HepG2 (cell line): ENCODE results near the gene PSMA3. TPM values are rescaled to one million over a fixed set of nuclear protein-coding genes. Genes with fewer than 3 reads are reported as not detected.

ENCODE experiments used
- ATAC-seq: fragments of 200-7000 bp; cut with Tn5 transposase; 3 replicates; pipeline ENCODE4 v1.9.1; 2020; ENCODE audit warnings: mild to moderate bottlenecking, moderate library complexity
- BruUV-seq: library from RNA; stranded (reverse); fragments of 400-500 nt; replicated peaks from 2 replicates; lab custom pipeline; 2021; lab: Mats Ljungman, UMichigan
- CTCF ChIA-PET: fragments of 300-600 bp; formaldehyde crosslinking; extraction: SDS; loops from one replicate; lab custom pipeline; 2021; ENCODE audit warnings: low total read pairs, inconsistent platforms, low intra/inter-chr PET ratio; lab: Yijun Ruan, JAX
- POLR2A ChIA-PET: fragments of 350-600 bp; sonication (Branson Sonifier 250); formaldehyde crosslinking; loops from one replicate; lab custom pipeline; 2020; ENCODE audit warnings: antibody characterized with exemption, inconsistent platforms; lab: Yijun Ruan, JAX
- DNase-seq: peaks from one replicate; pipeline ENCODE4 v3.0.0-alpha.2; 2015; ENCODE audit warnings: low spot score
- FAIRE-seq: peaks from 3 replicates; lab custom pipeline; 2011; peaks lifted over from hg19 to GRCh38; lab: Jason Lieb, UNC
- H2AFZ ChIP-seq: one replicate; pipeline ENCODE4 v1.6.1; 2011; ENCODE audit warnings: low read length, inconsistent platforms
- H3K27ac ChIP-seq: fragments of 300-600 bp; 3 replicates; pipeline ENCODE4 v1.8.0; 2011; ENCODE audit warnings: mixed run types, mild to moderate bottlenecking, mixed read lengths, low read length, inconsistent platforms; ENCODE audit not compliant: insufficient read depth; ENCODE audit errors: extremely low read length
- H3K27me3 ChIP-seq, 2 experiments: fragments of 200-600 bp in 1 of 2; 2 replicates in 1 of 2; 3 replicates in 1 of 2; pipeline versions ENCODE4 v1.6.0 to v1.8.0; 2011; ENCODE audit warnings: low read length in 2 of 2, mild to moderate bottlenecking in 2 of 2, moderate library complexity in 2 of 2, inconsistent platforms in 1 of 2; ENCODE audit not compliant: insufficient read depth in 2 of 2, control insufficient read depth in 1 of 2
- H3K36me3 ChIP-seq, 2 experiments: fragments of 200-600 bp in 1 of 2; replicated peaks in 1 of 2; 2 replicates in 1 of 2; 3 replicates in 1 of 2; pipeline versions ENCODE4 v1.5.1 to v1.8.0; 2011; ENCODE audit warnings: low read length in 2 of 2, inconsistent platforms in 1 of 2; ENCODE audit not compliant: insufficient read depth in 2 of 2, control insufficient read depth in 1 of 2
- H3K4me1 ChIP-seq: 2 replicates; pipeline ENCODE4 v1.5.1; 2012; ENCODE audit warnings: low read length, inconsistent platforms; ENCODE audit not compliant: insufficient read depth
- H3K4me2 ChIP-seq: 2 replicates; pipeline ENCODE4 v1.6.0; 2011; ENCODE audit warnings: low read depth, low read length, inconsistent platforms
- H3K4me3 ChIP-seq, 3 experiments: fragments of 200-600 bp in 1 of 3; sonication (generic), shearing (Covaris generic) in 1 of 3; replicated peaks in 1 of 3; 2 replicates each; pipeline ENCODE4 v1.5.1; 2011 to 2016; ENCODE audit warnings: low read length in 3 of 3, inconsistent platforms in 2 of 3, low read depth in 2 of 3, mild to moderate bottlenecking in 2 of 3, control low read depth in 1 of 3, mixed read lengths in 1 of 3; ENCODE audit not compliant: insufficient read depth in 1 of 3
- H3K79me2 ChIP-seq: one replicate; pipeline ENCODE4 v1.6.1; 2011; ENCODE audit warnings: low read length, inconsistent platforms; ENCODE audit not compliant: insufficient read depth
- H3K9ac ChIP-seq: 2 replicates; pipeline ENCODE4 v1.6.0; 2011; ENCODE audit warnings: mild to moderate bottlenecking, low read depth, low read length, inconsistent platforms; ENCODE audit not compliant: insufficient read depth
- H3K9me3 ChIP-seq: 2 replicates; pipeline ENCODE4 v1.5.1; 2012; ENCODE audit warnings: mild to moderate bottlenecking, low read length
- H4K20me1 ChIP-seq: 2 replicates; pipeline ENCODE4 v1.6.0; 2011; ENCODE audit warnings: inconsistent platforms, mild to moderate bottlenecking, low read length, moderate library complexity; ENCODE audit not compliant: insufficient read depth
- AKNA ChIP-seq: sonication (generic); formaldehyde crosslinking; IDR thresholded peaks from 2 replicates; pipeline ENCODE4 v1.4.0; 2020; ENCODE audit warnings: missing genetic modification reagents, borderline replicate concordance
- BORCS8-MEF2B ChIP-seq: sonication (generic); formaldehyde crosslinking; IDR thresholded peaks from 2 replicates; pipeline ENCODE4 v1.8.0; 2022; ENCODE audit warnings: mild to moderate bottlenecking, missing genetic modification reagents
- HOXA5 ChIP-seq: sonication (generic); formaldehyde crosslinking; IDR thresholded peaks from 2 replicates; pipeline ENCODE4 v1.4.0; 2020; ENCODE audit warnings: missing genetic modification reagents
- IKZF1 ChIP-seq: fragments of 450-650 bp; IDR thresholded peaks from 2 replicates; pipeline ENCODE4 v1.7.1; 2016
- MAFF ChIP-seq: IDR thresholded peaks from 2 replicates; pipeline ENCODE4 v1.6.1; 2011; ENCODE audit warnings: low read depth, low read length, improper control_type of control experiment
- POLR2AphosphoS5 ChIP-seq: IDR thresholded peaks from 2 replicates; pipeline ENCODE4 v1.6.1; 2012; ENCODE audit warnings: low read depth, low read length
- RBM39 ChIP-seq: fragments of 200-400 bp; formaldehyde crosslinking; IDR thresholded peaks from one replicate; pipeline ENCODE4 v1.6.1; 2018; ENCODE audit warnings: antibody characterized with exemption, mild to moderate bottlenecking, low read depth, low read length; ENCODE audit not compliant: poor library complexity, severe bottlenecking
- ZBTB34 ChIP-seq: sonication (generic); formaldehyde crosslinking; IDR thresholded peaks from 2 replicates; pipeline ENCODE4 v1.8.0; 2022; ENCODE audit warnings: mild to moderate bottlenecking, missing genetic modification reagents
- ZFY ChIP-seq: sonication (generic); formaldehyde crosslinking; IDR thresholded peaks from 2 replicates; pipeline ENCODE4 v1.4.0; 2020; ENCODE audit warnings: missing genetic modification reagents
- ZNF354B ChIP-seq: sonication (generic); formaldehyde crosslinking; IDR thresholded peaks from 2 replicates; pipeline ENCODE4 v1.8.0; 2022; ENCODE audit warnings: mild to moderate bottlenecking, missing genetic modification reagents
- ZNF766 ChIP-seq: sonication (generic); formaldehyde crosslinking; IDR thresholded peaks from 2 replicates; pipeline ENCODE4 v1.5.0; 2020; ENCODE audit warnings: missing genetic modification reagents, borderline replicate concordance
- WGBS: methylation state at CpG from one replicate; pipeline ENCODE4 v1.1.6; 2017; ENCODE audit warnings: low lambda C conversion rate; 5-methylcytosine and 5-hydroxymethylcytosine counted together
- in situ Hi-C: cut with HindIII; loops from 2 replicates; pipeline ENCODE4 v1.10.0; 2017; ENCODE audit warnings: low pct_unique_long_range_greater_than_20kb; ENCODE audit not compliant: extremely low pct_ligation_motif_present
- intact Hi-C: fragments of 100-400 bp; cut with micrococcal nuclease; formaldehyde crosslinking; loops from one replicate; pipeline ENCODE4 v1.10.0; 2022; ENCODE audit not compliant: unreplicated experiment
- polyA plus RNA-seq, 8 experiments: library from polyadenylated mRNA; depleted of rRNA in 3 of 8; stranded (reverse) in 7 of 8; unstranded in 1 of 8; fragments of >200 nt; fragmentation: Illumina TruSeq in 4 of 8; extraction: Trizol in 4 of 8; gene quantifications; 2 replicates each; pipeline versions ENCODE4 v1.2.1 to v1.2.3, GENCODE V29; 2011 to 2016; ENCODE audit warnings: low read depth in 4 of 8, missing spikeins in 1 of 8, mixed read lengths in 1 of 8; ENCODE audit not compliant: insufficient read depth in 1 of 8
- total RNA-seq, 5 experiments: library from RNA; depleted of rRNA; stranded (reverse); fragments of >200 nt; fragmentation: Illumina TruSeq; extraction: Trizol; gene quantifications; 2 replicates each; pipeline ENCODE4 v1.2.3, GENCODE V29; 2016; ENCODE audit warnings: low read depth in 1 of 5

PSMA3 gene
- total and polyA plus RNA-seq, 2 of the 13 experiments (the other 11 are each of a cell fraction or from before 2014, with no cell fraction given), result 232 to 275 TPM

GRCh38 chr14:58299401-58300330 lies 55.0 kb downstream of the PSMA3 start (continued):
- TF ChIP-seq AKNA, result no peak
- TF ChIP-seq BORCS8-MEF2B (CRISPR knock-in tag), result 0 out of 2 replicates have a peak, but pooled peaks have one; percentile 26
- TF ChIP-seq ZBTB34 (CRISPR knock-in tag), result no peak

GRCh38 chr14:58301416-58301815 lies 56.8 kb downstream of the PSMA3 start:
- Histone ChIP-seq H3K79me2 (peaks cover 59% of the 10 kb centered on the region), H3K4me2 (0 out of 2 replicates have a peak overlapping the region, but pooled peaks have one; percentile 10), H3K4me1 (peaks cover 16% of the 10 kb centered on the region), H3K4me3 (no peak overlapping the region), H3K9ac (no peak overlapping the region), H3K27ac (no peak overlapping the region), H3K27me3 (no peaks in the 10 kb centered on the region; a peak in 1 of 5 replicates), H2AFZ (no peak overlapping the region), H4K20me1 (peaks cover 25% of the 10 kb centered on the region), H3K36me3 (peaks cover 2 to 34% of the 10 kb centered on the region in 2 experiments; a peak in 3 of 5 replicates), H3K9me3 (no peaks in the 10 kb centered on the region)
- ChIA-PET CTCF (no interaction called here), POLR2A (no interaction called here)
- no TSS peak for BruUV-seq
- DNase-seq, result no peak
- 94% methylated on average over 3 of the region's 3 CpGs for WGBS
- ATAC-seq, result no peak
- in situ Hi-C loops (no loop called here), intact Hi-C loops (no loop called here)
- no peak for FAIRE-seq
- no peak for TF ChIP-seq RBM39
- TF ChIP-seq ZNF354B (CRISPR knock-in tag), result no peak
- no peak for TF ChIP-seq IKZF1
- TF ChIP-seq ZFY (CRISPR knock-in tag), result no peak
- no peak for TF ChIP-seq MAFF
- TF ChIP-seq HOXA5 (CRISPR knock-in tag), result no peak
- no peak for TF ChIP-seq POLR2AphosphoS5
- no peak for TF ChIP-seq ZNF766
